IPS DF 6.9 (cell line): ENCODE measurements around the gene STIM1.

Experiments
- DNase-seq: peaks from one replicate; pipeline ENCODE4 v3.0.0-alpha.2; 2013; ENCODE audit warnings: low read depth, low spot score
- H3K27ac ChIP-seq: one replicate; pipeline ENCODE4 v1.5.1; 2013; ENCODE audit warnings: low read length, control low read depth
- H3K27me3 ChIP-seq: 2 replicates; pipeline ENCODE4 v1.6.1; 2013; ENCODE audit warnings: mild to moderate bottlenecking, low read length; ENCODE audit not compliant: control insufficient read depth, insufficient read depth
- H3K36me3 ChIP-seq: 2 replicates; pipeline ENCODE4 v1.6.1; 2013; ENCODE audit warnings: low read length; ENCODE audit not compliant: control insufficient read depth, insufficient read depth
- H3K4me1 ChIP-seq: 2 replicates; pipeline ENCODE4 v1.6.1; 2013; ENCODE audit warnings: low read length; ENCODE audit not compliant: control insufficient read depth, insufficient read depth
- H3K4me3 ChIP-seq: 2 replicates; pipeline ENCODE4 v1.5.1; 2013; ENCODE audit warnings: mild to moderate bottlenecking, low read length
- H3K9me3 ChIP-seq: 2 replicates; pipeline ENCODE4 v1.6.1; 2013; ENCODE audit warnings: low read length, inconsistent platforms; ENCODE audit not compliant: control insufficient read depth, insufficient read depth
- WGBS: extraction: QIAGEN DNeasy Blood & Tissue Kit; methylation state at CpG from one replicate; pipeline ENCODE4 v1.1.7; 2013; ENCODE audit warnings: mixed read lengths, missing lambda C conversion rate; ENCODE audit not compliant: insufficient read length, insufficient coverage; 5-methylcytosine and 5-hydroxymethylcytosine counted together

The STIM1 gene

GRCh38 chr11:3956748-3957147 lies 101.3 kb downstream of the STIM1 start:
- no CpG with 5 or more reads among the region's 4 CpGs for WGBS
- Histone ChIP-seq H3K27me3 (no peaks in the 10 kb centered on the region), H3K9me3 (no peaks in the 10 kb centered on the region), H3K4me1 (no peaks in the 10 kb centered on the region; the same call in 1 of the 2 replicates), H3K4me3 (no peak overlapping the region), H3K36me3 (no peaks in the 10 kb centered on the region), H3K27ac (no peak overlapping the region)
- DNase-seq: no peak

GRCh38 chr11:3957437-3957836 lies 102.0 kb downstream of the STIM1 start:
- Histone ChIP-seq H3K36me3 (no peaks in the 10 kb centered on the region), H3K9me3 (no peaks in the 10 kb centered on the region), H3K27ac (no peak overlapping the region), H3K27me3 (no peaks in the 10 kb centered on the region), H3K4me1 (no peaks in the 10 kb centered on the region; the same call in 1 of the 2 replicates), H3K4me3 (no peak overlapping the region)
- no CpG with 5 or more reads among the region's 3 CpGs for WGBS
- DNase-seq: no peak

- no peak for DNase-seq
- H3K4me1 ChIP-seq: no peaks in the 10 kb centered on the region; the same call in 1 of the 2 replicates
- no peaks in the 10 kb centered on the region for H3K9me3 ChIP-seq
- no CpG with 5 or more reads among the region's 2 CpGs for WGBS
- no peak overlapping the region for H3K4me3 ChIP-seq
- H3K36me3 ChIP-seq: no peaks in the 10 kb centered on the region
- no peak overlapping the region for H3K27ac ChIP-seq
- H3K27me3 ChIP-seq: no peaks in the 10 kb centered on the region
These were observed 102.8 kb downstream of the STIM1 start for GRCh38 chr11:3958281-3958680.

- Histone ChIP-seq H3K4me1 (no peaks in the 10 kb centered on the region; the same call in 1 of the 2 replicates), H3K27ac (no peak overlapping the region), H3K4me3 (no peak overlapping the region), H3K36me3 (no peaks in the 10 kb centered on the region), H3K9me3 (no peaks in the 10 kb centered on the region), H3K27me3 (no peaks in the 10 kb centered on the region)
- no peak for DNase-seq
- WGBS: no CpG with 5 or more reads among the region's 5 CpGs
These were observed 103.8 kb downstream of the STIM1 start for GRCh38 chr11:3959015-3959902.

GRCh38 chr11:3959903-3960265 lies 104.4 kb downstream of the STIM1 start:
- H3K9me3 ChIP-seq: no peaks in the 10 kb centered on the region
- H3K27ac ChIP-seq: no peak overlapping the region
- H3K4me1 ChIP-seq: no peaks in the 10 kb centered on the region; the same call in 1 of the 2 replicates
- H3K36me3 ChIP-seq: no peaks in the 10 kb centered on the region
- H3K27me3 ChIP-seq: no peaks in the 10 kb centered on the region
- DNase-seq: no peak
- H3K4me3 ChIP-seq: no peak overlapping the region

GRCh38 chr11:3962406-3962840 lies 107.0 kb downstream of the STIM1 start:
- no peaks in the 10 kb centered on the region for H3K36me3 ChIP-seq
- H3K4me1 ChIP-seq: no peaks in the 10 kb centered on the region; the same call in 1 of the 2 replicates
- no peak for DNase-seq
- no peaks in the 10 kb centered on the region for H3K9me3 ChIP-seq
- no peak overlapping the region for H3K4me3 ChIP-seq
- H3K27me3 ChIP-seq: no peaks in the 10 kb centered on the region
- no CpG with 5 or more reads among the region's 1 CpG for WGBS
- H3K27ac ChIP-seq: no peak overlapping the region

- no peaks in the 10 kb centered on the region for H3K9me3 ChIP-seq
- DNase-seq: no peak
- no CpG with 5 or more reads among the region's 2 CpGs for WGBS
These were observed 108.6 kb downstream of the STIM1 start for GRCh38 chr11:3964056-3964455.

GRCh38 chr11:3964935-3965604 lies 109.6 kb downstream of the STIM1 start:
- no peaks in the 10 kb centered on the region for H3K36me3 ChIP-seq
- WGBS: no CpG with 5 or more reads among the region's 1 CpG
- H3K27ac ChIP-seq: no peak overlapping the region
- no peaks in the 10 kb centered on the region for H3K27me3 ChIP-seq
- no peaks in the 10 kb centered on the region; the same call in 1 of the 2 replicates for H3K4me1 ChIP-seq
- no peak overlapping the region for H3K4me3 ChIP-seq
- DNase-seq: no peak
- H3K9me3 ChIP-seq: no peaks in the 10 kb centered on the region

More at GRCh38 chr11:3964056-3964455, 108.6 kb downstream of the STIM1 start:
- Histone ChIP-seq H3K4me1 (no peaks in the 10 kb centered on the region; the same call in 1 of the 2 replicates), H3K36me3 (no peaks in the 10 kb centered on the region), H3K4me3 (no peak overlapping the region), H3K27ac (no peak overlapping the region), H3K27me3 (no peaks in the 10 kb centered on the region)

- no peaks in the 10 kb centered on the region for H3K4me1 ChIP-seq
- DNase-seq: no peak
- H3K27me3 ChIP-seq: no peaks in the 10 kb centered on the region
- no peaks in the 10 kb centered on the region for H3K36me3 ChIP-seq
- no peak overlapping the region for H3K4me3 ChIP-seq
- H3K9me3 ChIP-seq: no peaks in the 10 kb centered on the region
- no peak overlapping the region for H3K27ac ChIP-seq
These were observed 112.2 kb downstream of the STIM1 start for GRCh38 chr11:3967695-3968094.

GRCh38 chr11:3969200-3969599 lies 113.7 kb downstream of the STIM1 start:
- H3K36me3 ChIP-seq: no peaks in the 10 kb centered on the region
- H3K27me3 ChIP-seq: no peaks in the 10 kb centered on the region
- no peak overlapping the region for H3K4me3 ChIP-seq
- WGBS: no CpG with 5 or more reads among the region's 3 CpGs
- H3K9me3 ChIP-seq: no peaks in the 10 kb centered on the region
- no peaks in the 10 kb centered on the region for H3K4me1 ChIP-seq
- DNase-seq: no peak
- no peak overlapping the region for H3K27ac ChIP-seq
